Endothelial cell of umbilical vein (primary cell): ENCODE measurements around the gene PSMB7. TPM values are rescaled to one million over a fixed set of nuclear protein-coding genes. Genes with fewer than 3 reads are reported as not detected.

ENCODE experiments used
- BruUV-seq: library from RNA; stranded (reverse); fragments of 400-500 nt; replicated peaks from 2 replicates; lab custom pipeline; 2021; lab: Mats Ljungman, UMichigan
- CTCF ChIA-PET: fragments of 300-600, 350-600 bp; sonication (Branson Sonifier 250); formaldehyde crosslinking; loops from one replicate; lab custom pipeline; 2021; ENCODE audit warnings: antibody characterized with exemption, inconsistent platforms; lab: Charles Lee
- POLR2A ChIA-PET: fragments of 300-600, 350-600 bp; sonication (Branson Sonifier 250); formaldehyde crosslinking; loops from one replicate; lab custom pipeline; 2021; ENCODE audit warnings: antibody characterized with exemption, inconsistent platforms; lab: Charles Lee
- DNase-seq: peaks from one replicate; pipeline ENCODE4 v3.0.0-alpha.2; 2011; ENCODE audit warnings: low read depth, low spot score
- FAIRE-seq: peaks from 2 replicates; lab custom pipeline; 2011; peaks lifted over from hg19 to GRCh38; lab: Jason Lieb, UNC
- H2AFZ ChIP-seq: 2 replicates; pipeline ENCODE4 v1.6.0; 2012; ENCODE audit warnings: low read depth, low read length, control low read depth, inconsistent platforms
- H3K27ac ChIP-seq: 2 replicates; pipeline ENCODE4 v1.5.1; 2011; ENCODE audit warnings: low read depth, mild to moderate bottlenecking, control low read depth, low read length, moderate library complexity; ENCODE audit not compliant: insufficient read depth
- H3K27me3 ChIP-seq, 2 experiments: 2 replicates each; pipeline versions ENCODE4 v1.6.0 to v1.6.1; 2011; ENCODE audit warnings: low read length in 2 of 2, mixed read lengths in 1 of 2; ENCODE audit not compliant: control insufficient read depth in 2 of 2, insufficient read depth in 2 of 2
- H3K36me3 ChIP-seq, 2 experiments: 2 replicates in 1 of 2; 3 replicates in 1 of 2; pipeline ENCODE4 v1.5.1; 2011; ENCODE audit warnings: low read length in 2 of 2, mild to moderate bottlenecking in 1 of 2, moderate library complexity in 1 of 2; ENCODE audit not compliant: control insufficient read depth in 2 of 2, insufficient read depth in 2 of 2; ENCODE audit errors: extremely low read depth in 1 of 2
- H3K4me1 ChIP-seq: 3 replicates; pipeline ENCODE4 v1.5.1; 2011; ENCODE audit warnings: mild to moderate bottlenecking, low read length; ENCODE audit not compliant: control insufficient read depth, insufficient read depth; ENCODE audit errors: extremely low read depth
- H3K4me2 ChIP-seq: 2 replicates; pipeline ENCODE4 v1.6.1; 2011; ENCODE audit warnings: low read length, control low read depth, mixed read lengths; ENCODE audit not compliant: insufficient read depth
- H3K4me3 ChIP-seq, 3 experiments: fragments of 200-600 bp in 1 of 3; sonication (generic), shearing (Covaris generic) in 1 of 3; replicated peaks in 1 of 3; 2 replicates each; pipeline ENCODE4 v1.5.1; 2011 to 2016; ENCODE audit warnings: control low read depth in 3 of 3, low read length in 3 of 3, mild to moderate bottlenecking in 2 of 3, inconsistent platforms in 1 of 3, low read depth in 1 of 3, moderate library complexity in 1 of 3; ENCODE audit not compliant: insufficient read depth in 1 of 3
- H3K79me2 ChIP-seq: 2 replicates; pipeline ENCODE4 v1.6.0; 2012; ENCODE audit warnings: low read length, inconsistent platforms; ENCODE audit not compliant: control insufficient read depth, insufficient read depth
- H3K9ac ChIP-seq: replicated peaks from 2 replicates; pipeline ENCODE3; 2011; ENCODE audit warnings: low read length, control low read depth; ENCODE audit not compliant: insufficient read depth; ENCODE audit errors: extremely low read depth
- H3K9me1 ChIP-seq: replicated peaks from 3 replicates; pipeline ENCODE4 v1.6.0; 2011; ENCODE audit warnings: mild to moderate bottlenecking, low read length; ENCODE audit not compliant: control insufficient read depth, insufficient read depth; ENCODE audit errors: extremely low read depth
- H3K9me3 ChIP-seq: replicated peaks from 2 replicates; pipeline ENCODE4 v1.5.1; 2012; ENCODE audit warnings: low read length, inconsistent platforms; ENCODE audit not compliant: control insufficient read depth, insufficient read depth
- H4K20me1 ChIP-seq: replicated peaks from 2 replicates; pipeline ENCODE3; 2011; ENCODE audit warnings: mild to moderate bottlenecking, low read length; ENCODE audit not compliant: control insufficient read depth, insufficient read depth; ENCODE audit errors: extremely low read depth
- EZH2 ChIP-seq: IDR thresholded peaks from 2 replicates; pipeline ENCODE4 v1.6.1; 2012; ENCODE audit warnings: borderline replicate concordance, low read depth, mild to moderate bottlenecking, moderate library complexity, low read length, inconsistent platforms; ENCODE audit not compliant: severe bottlenecking
- FOS ChIP-seq: IDR thresholded peaks from 2 replicates; pipeline ENCODE4 v1.6.1; 2011; ENCODE audit warnings: mild to moderate bottlenecking, low read length, moderate library complexity, borderline replicate concordance; ENCODE audit not compliant: insufficient read depth
- GATA2 ChIP-seq: IDR thresholded peaks from 2 replicates; pipeline ENCODE4 v1.7.0; 2011; ENCODE audit warnings: low read depth, mild to moderate bottlenecking, moderate library complexity, mixed read lengths, low read length; ENCODE audit not compliant: insufficient read length, insufficient read depth
- JUN ChIP-seq: IDR thresholded peaks from 2 replicates; pipeline ENCODE4 v1.6.1; 2011; ENCODE audit warnings: borderline replicate concordance, low read depth; ENCODE audit not compliant: insufficient read length, insufficient read depth
- MYC ChIP-seq: IDR thresholded peaks from one replicate; pipeline ENCODE4 v1.6.1; 2011; ENCODE audit warnings: mild to moderate bottlenecking, low read depth, low read length
- POLR2A ChIP-seq: IDR thresholded peaks from 2 replicates; pipeline ENCODE4 v1.6.1; 2012; ENCODE audit warnings: low read depth, mild to moderate bottlenecking, control low read depth, low read length
- POLR2AphosphoS5 ChIP-seq: IDR thresholded peaks from 2 replicates; pipeline ENCODE4 v1.6.1; 2012; ENCODE audit warnings: low read depth, mild to moderate bottlenecking, control low read depth, low read length, moderate library complexity; ENCODE audit not compliant: insufficient read depth
- dilution Hi-C: fragments of 300-500 bp; cut with MboI; formaldehyde crosslinking; loops from one replicate; pipeline ENCODE4 v1.15.0; 2019; ENCODE audit warnings: low sequenced_read_pairs; ENCODE audit not compliant: extremely low pct_ligation_motif_present
- intact Hi-C: fragments of 100-400 bp; cut with micrococcal nuclease; formaldehyde crosslinking; loops from one replicate; pipeline ENCODE4 v1.10.0; 2022
- polyA plus RNA-seq, 4 experiments: library from polyadenylated mRNA; depleted of rRNA in 3 of 4; stranded (reverse) in 3 of 4; unstranded in 1 of 4; fragments of >200 nt; gene quantifications; 2 replicates each; pipeline versions ENCODE4 v1.2.1 to v1.2.3, GENCODE V29; 2011 to 2012; ENCODE audit warnings: missing spikeins in 1 of 4
- total RNA-seq: library from RNA; stranded (reverse); gene quantifications from 2 replicates; pipeline ENCODE4 v1.2.3, GENCODE V29; 2021
- TF ChIP-seq, protein P1 (sequence below), 2 donors: IDR thresholded peaks; 1 replicate in 1 of 2; 2 replicates in 1 of 2; pipeline ENCODE4 v1.5.1; 2011; ENCODE audit warnings: low read length in 2 of 2, mild to moderate bottlenecking in 2 of 2, moderate library complexity in 2 of 2, control low read depth in 1 of 2, inconsistent platforms in 1 of 2, low read depth in 1 of 2; ENCODE audit not compliant: insufficient read depth in 1 of 2; ENCODE audit errors: extremely low read depth in 1 of 2
- TF ChIP-seq, protein P2 (sequence below): IDR thresholded peaks from 2 replicates; pipeline ENCODE4 v1.6.1; 2011; ENCODE audit not compliant: insufficient read depth, insufficient read length

PSMB7 gene
- total and polyA plus RNA-seq, 2 donors (not counting 3 experiments of a cell fraction or from before 2014, with no cell fraction given): 227 to 366 TPM

DNA sequence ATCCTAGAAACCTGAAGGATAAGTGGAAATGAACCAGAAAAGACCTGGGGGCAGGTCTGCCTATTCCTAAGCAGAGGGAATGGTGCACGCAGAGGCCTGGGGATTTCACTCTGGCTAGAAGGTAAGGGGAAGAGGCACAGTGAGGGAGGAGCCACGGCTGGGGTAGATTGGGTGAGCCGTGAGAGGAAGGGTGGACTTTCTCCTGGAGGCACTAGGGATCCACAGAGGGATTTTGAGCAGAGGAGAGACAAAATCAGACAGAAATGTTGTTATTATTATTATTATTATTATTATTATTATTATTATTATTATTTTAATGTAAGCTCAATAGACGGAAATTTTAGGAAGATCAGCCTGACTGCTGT lies 32.0 kb upstream of the PSMB7 start:
- no peak overlapping the region for H3K4me2 ChIP-seq
- no peaks in the 10 kb centered on the region for H3K9me1 ChIP-seq
- TF ChIP-seq POLR2AphosphoS5: no peak
- TF ChIP-seq EZH2: no peak
- TF ChIP-seq MYC: no peak
- no peak for TF ChIP-seq JUN
- no peak for TF ChIP-seq POLR2A
- TF ChIP-seq, protein P1, sequence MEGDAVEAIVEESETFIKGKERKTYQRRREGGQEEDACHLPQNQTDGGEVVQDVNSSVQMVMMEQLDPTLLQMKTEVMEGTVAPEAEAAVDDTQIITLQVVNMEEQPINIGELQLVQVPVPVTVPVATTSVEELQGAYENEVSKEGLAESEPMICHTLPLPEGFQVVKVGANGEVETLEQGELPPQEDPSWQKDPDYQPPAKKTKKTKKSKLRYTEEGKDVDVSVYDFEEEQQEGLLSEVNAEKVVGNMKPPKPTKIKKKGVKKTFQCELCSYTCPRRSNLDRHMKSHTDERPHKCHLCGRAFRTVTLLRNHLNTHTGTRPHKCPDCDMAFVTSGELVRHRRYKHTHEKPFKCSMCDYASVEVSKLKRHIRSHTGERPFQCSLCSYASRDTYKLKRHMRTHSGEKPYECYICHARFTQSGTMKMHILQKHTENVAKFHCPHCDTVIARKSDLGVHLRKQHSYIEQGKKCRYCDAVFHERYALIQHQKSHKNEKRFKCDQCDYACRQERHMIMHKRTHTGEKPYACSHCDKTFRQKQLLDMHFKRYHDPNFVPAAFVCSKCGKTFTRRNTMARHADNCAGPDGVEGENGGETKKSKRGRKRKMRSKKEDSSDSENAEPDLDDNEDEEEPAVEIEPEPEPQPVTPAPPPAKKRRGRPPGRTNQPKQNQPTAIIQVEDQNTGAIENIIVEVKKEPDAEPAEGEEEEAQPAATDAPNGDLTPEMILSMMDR (IDR thresholded peaks at IDR 0.05; ENCODE audit: extremely low read depth in 1 of 2, insufficient read depth in 1 of 2, low read depth in 1 of 2, low read length in 2 of 2): no peak
- TF ChIP-seq, protein P2, sequence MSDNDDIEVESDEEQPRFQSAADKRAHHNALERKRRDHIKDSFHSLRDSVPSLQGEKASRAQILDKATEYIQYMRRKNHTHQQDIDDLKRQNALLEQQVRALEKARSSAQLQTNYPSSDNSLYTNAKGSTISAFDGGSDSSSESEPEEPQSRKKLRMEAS: no peak
- no peak for TF ChIP-seq FOS
- no peak for TF ChIP-seq GATA2
- no peak overlapping the region for H3K9ac ChIP-seq
- no peaks in the 10 kb centered on the region for H3K9me3 ChIP-seq
- no peaks in the 10 kb centered on the region for H3K36me3 ChIP-seq
- POLR2A ChIA-PET: no interaction called here
- DNase-seq: no peak
- H3K79me2 ChIP-seq: no peaks in the 10 kb centered on the region
- intact Hi-C loops (loop anchor here (1.0 kb wide), 1 partner anchor 28 kb away; no protein-coding TSS in a partner anchor), dilution Hi-C loops (no loop called here)
- no peak for FAIRE-seq
- BruUV-seq: no TSS peak
- no peak overlapping the region for H2AFZ ChIP-seq
- H3K27me3 ChIP-seq: peaks cover 19 to 22% of the 10 kb centered on the region in 2 experiments
- peaks cover 3% of the 10 kb centered on the region for H3K4me1 ChIP-seq
- H3K4me3 ChIP-seq: no peak overlapping the region
- H3K27ac ChIP-seq: no peak overlapping the region
- no peaks in the 10 kb centered on the region for H4K20me1 ChIP-seq
- CTCF ChIA-PET: interaction anchor here (0.6 to 1.0 kb wide), 5 partner anchors 15 to 1664 kb away, joined by 3 to 4 read pairs (median 3); no protein-coding TSS in a partner anchor
